Testis (tissue), 3 donors: ENCODE results near the gene TMEM18. TPM values are rescaled to one million over a fixed set of nuclear protein-coding genes. Genes with fewer than 3 reads are reported as not detected.
"Not testable (repeated sequence)": the region's sequence is repeated elsewhere in the genome, so short reads cannot be mapped to it uniquely, and the experiment has no call there.

Experiments
- DNase-seq: peaks from one replicate; pipeline ENCODE4 v3.0.0-alpha.2; 2019
- H3K27ac ChIP-seq, 2 donors: fragments of 200-600 bp; sonication (generic); one replicate each; pipeline ENCODE4 v1.5.1; 2019
- H3K27me3 ChIP-seq: fragments of 200-600 bp; sonication (generic); one replicate; pipeline ENCODE4 v1.5.1; 2019
- H3K36me3 ChIP-seq: fragments of 200-600 bp; sonication (generic); one replicate; pipeline ENCODE4 v1.5.1; 2017; ENCODE audit warnings: low read depth; ENCODE audit errors: missing control alignments
- H3K4me1 ChIP-seq: fragments of 200-600 bp; sonication (generic); one replicate; pipeline ENCODE4 v1.5.1; 2019
- H3K4me3 ChIP-seq, 2 donors: fragments of 200-600 bp; sonication (generic); one replicate each; pipeline ENCODE4 v1.5.1; 2017 to 2019
- H3K9me3 ChIP-seq: fragments of 200-600 bp; sonication (generic); one replicate; pipeline ENCODE4 v1.5.1; 2017
- CTCF ChIP-seq, 3 experiments: fragments of 450-650 bp in 2 of 3; fragments of 200-600 bp in 1 of 3; sonication (generic) in 1 of 3; IDR thresholded peaks; one replicate each; pipeline ENCODE4 v1.5.1; 2016 to 2019; ENCODE audit warnings: antibody characterized with exemption in 3 of 3, mild to moderate bottlenecking in 2 of 3, moderate library complexity in 1 of 3
- POLR2A ChIP-seq: fragments of 450-650 bp; IDR thresholded peaks from one replicate; pipeline ENCODE4 v1.6.1; 2017; ENCODE audit warnings: antibody characterized with exemption, mild to moderate bottlenecking, moderate library complexity
- WGBS, 2 donors: methylation state at CpG; one replicate each; pipeline ENCODE4 v1.1.5; 2018; 5-methylcytosine and 5-hydroxymethylcytosine counted together
- intact Hi-C: fragments of 100-400 bp; cut with DNase I; formaldehyde crosslinking; loops from one replicate; pipeline ENCODE4 v1.15.1; 2023; ENCODE audit warnings: low total_unique reads
- polyA plus RNA-seq: library from polyadenylated mRNA; stranded (reverse); fragments of 350-450 nt; fragmentation: Illumina TruSeq; extraction: RNeasy Lipid Tissue Mini Kit (QIAGEN cat#74804); gene quantifications from one replicate; pipeline ENCODE4 v1.2.3, GENCODE V29; 2014; ENCODE audit warnings: low read depth, low replicate concordance; ENCODE audit not compliant: insufficient read depth
- total RNA-seq, 2 donors: library from RNA; depleted of rRNA; stranded (reverse); fragments of >200 nt; gene quantifications; one replicate each; pipeline ENCODE4 v1.2.3, GENCODE V29; 2016

Gene TMEM18
- total and polyA plus RNA-seq, 3 donors from 2014 or later, result 18.0 to 30.5 (median 25.8) TPM

- 87 to 89% methylated on average over 7 of the region's 7 CpGs for WGBS, 2 donors
- intact Hi-C loops, result no loop called here
- no peak overlapping the region for H3K4me3 ChIP-seq
Measured at GRCh38 chr2:688504-689076, 11.4 kb upstream of the TMEM18 start.

GRCh38 chr2:685421-685820 lies 8.2 kb upstream of the TMEM18 start:
- Histone ChIP-seq H3K36me3 (no peaks in the 10 kb centered on the region), H3K27ac (no peak overlapping the region), H3K27me3 (no peaks in the 10 kb centered on the region), H3K4me1 (no peaks in the 10 kb centered on the region), H3K4me3 (no peak overlapping the region), H3K9me3 (no peaks in the 10 kb centered on the region)
- intact Hi-C loops, result no loop called here
- no peak for DNase-seq
- TF ChIP-seq POLR2A (no peak), CTCF (IDR thresholded peaks at IDR 0.05) (no peak)
- 79 to 83% methylated on average over 1 of the region's 1 CpG for WGBS, 2 donors

More at GRCh38 chr2:688504-689076, 11.4 kb upstream of the TMEM18 start:
- no peak for DNase-seq
- no peak for TF ChIP-seq CTCF (IDR thresholded peaks at IDR 0.05)
- no peak for TF ChIP-seq POLR2A
- no peaks in the 10 kb centered on the region for H3K9me3 ChIP-seq
- no peaks in the 10 kb centered on the region for H3K36me3 ChIP-seq
- H3K27me3 ChIP-seq, result no peaks in the 10 kb centered on the region
- no peak overlapping the region for H3K27ac ChIP-seq
- no peaks in the 10 kb centered on the region for H3K4me1 ChIP-seq

- 94 to 98% methylated on average over 2 of the region's 2 CpGs for WGBS, 2 donors
- H3K9me3 ChIP-seq, H3K36me3 ChIP-seq, H3K4me1 ChIP-seq, intact Hi-C loops, H3K27ac ChIP-seq, H3K4me3 ChIP-seq, DNase-seq, H3K27me3 ChIP-seq: not testable (repeated sequence)
Measured at GRCh38 chr2:684913-685312, 7.7 kb upstream of the TMEM18 start.

GRCh38 chr2:682226-682625 lies 5.0 kb upstream of the TMEM18 start:
- Histone ChIP-seq H3K27me3 (no peaks in the 10 kb centered on the region), H3K36me3 (no peaks in the 10 kb centered on the region), H3K4me3 (no peak overlapping the region), H3K27ac (no peak overlapping the region), H3K9me3 (no peaks in the 10 kb centered on the region), H3K4me1 (peaks cover 6% of the 10 kb centered on the region)
- intact Hi-C loops, result no loop called here
- TF ChIP-seq POLR2A (no peak), CTCF (IDR thresholded peaks at IDR 0.05) (no peak)
- DNase-seq, result no peak

- TF ChIP-seq POLR2A, result no peak
- TF ChIP-seq CTCF (IDR thresholded peaks at IDR 0.05), result no peak
- intact Hi-C loops, result no loop called here
- H3K27ac ChIP-seq, result no peak overlapping the region
Measured at GRCh38 chr2:681312-681711, 4.1 kb upstream of the TMEM18 start.

More at GRCh38 chr2:681312-681711, 4.1 kb upstream of the TMEM18 start:
- Histone ChIP-seq H3K36me3 (no peaks in the 10 kb centered on the region), H3K4me3 (no peak overlapping the region), H3K9me3 (no peaks in the 10 kb centered on the region), H3K27me3 (no peaks in the 10 kb centered on the region), H3K4me1 (peaks cover 6% of the 10 kb centered on the region)
- DNase-seq, result no peak
- WGBS, 2 donors, result 74 to 88% methylated on average over 11 of the region's 11 CpGs
